Endothelial cell of umbilical vein (primary cell): ENCODE results near the gene CELF2.

Experiments
- CTCF ChIP-seq, 2 donors: IDR thresholded peaks; 1 replicate in 1 of 2; 2 replicates in 1 of 2; pipeline ENCODE4 v1.5.1; 2011; ENCODE audit warnings: low read length in 2 of 2, mild to moderate bottlenecking in 2 of 2, moderate library complexity in 2 of 2, control low read depth in 1 of 2, inconsistent platforms in 1 of 2, low read depth in 1 of 2; ENCODE audit not compliant: insufficient read depth in 1 of 2; ENCODE audit errors: extremely low read depth in 1 of 2
- EZH2 ChIP-seq: IDR thresholded peaks from 2 replicates; pipeline ENCODE4 v1.6.1; 2012; ENCODE audit warnings: borderline replicate concordance, low read depth, mild to moderate bottlenecking, moderate library complexity, low read length, inconsistent platforms; ENCODE audit not compliant: severe bottlenecking
- GATA2 ChIP-seq: IDR thresholded peaks from 2 replicates; pipeline ENCODE4 v1.7.0; 2011; ENCODE audit warnings: low read depth, mild to moderate bottlenecking, moderate library complexity, mixed read lengths, low read length; ENCODE audit not compliant: insufficient read length, insufficient read depth
- JUN ChIP-seq: IDR thresholded peaks from 2 replicates; pipeline ENCODE4 v1.6.1; 2011; ENCODE audit warnings: borderline replicate concordance, low read depth; ENCODE audit not compliant: insufficient read length, insufficient read depth
- MYC ChIP-seq: IDR thresholded peaks from one replicate; pipeline ENCODE4 v1.6.1; 2011; ENCODE audit warnings: mild to moderate bottlenecking, low read depth, low read length
- POLR2A ChIP-seq: IDR thresholded peaks from 2 replicates; pipeline ENCODE4 v1.6.1; 2012; ENCODE audit warnings: low read depth, mild to moderate bottlenecking, control low read depth, low read length
- POLR2AphosphoS5 ChIP-seq: IDR thresholded peaks from 2 replicates; pipeline ENCODE4 v1.6.1; 2012; ENCODE audit warnings: low read depth, mild to moderate bottlenecking, control low read depth, low read length, moderate library complexity; ENCODE audit not compliant: insufficient read depth
- TF ChIP-seq, protein P1 (sequence below): IDR thresholded peaks from 2 replicates; pipeline ENCODE4 v1.6.1; 2011; ENCODE audit not compliant: insufficient read depth, insufficient read length

- TF ChIP-seq CTCF (IDR thresholded peaks at IDR 0.05; ENCODE audit: extremely low read depth in 1 of 2, insufficient read depth in 1 of 2, low read depth in 1 of 2, low read length in 2 of 2) (no peak), POLR2A (no peak), MYC (no peak), POLR2AphosphoS5 (no peak), GATA2 (no peak), JUN (no peak), EZH2 (no peak)
- TF ChIP-seq, protein P1, sequence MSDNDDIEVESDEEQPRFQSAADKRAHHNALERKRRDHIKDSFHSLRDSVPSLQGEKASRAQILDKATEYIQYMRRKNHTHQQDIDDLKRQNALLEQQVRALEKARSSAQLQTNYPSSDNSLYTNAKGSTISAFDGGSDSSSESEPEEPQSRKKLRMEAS: no peak
Observed at GRCh38 chr10:11026773-11027172, 9.1 kb downstream of the CELF2 start.
